ENCODE data around the gene PLA2G7. TPM values are rescaled to one million over a fixed set of nuclear protein-coding genes. Genes with fewer than 3 reads are reported as not detected.

PLA2G7 gene
- polyA plus RNA-seq, 3 donors, result 10.2 to 53.5 (median 24.4) TPM

GRCh38 chr6:46781478-46782378 lies 46.6 kb upstream of the PLA2G7 start:
- WGBS (ENCODE audit: insufficient coverage), result 100% methylated on average over 1 of the region's 6 CpGs
- H3K79me2 ChIP-seq (ENCODE audit: insufficient read depth, low read length), result no peaks in the 10 kb centered on the region
- Mint-ChIP-seq H3K4me3 (no peak overlapping the region), H3K4me1 (peaks cover 7% of the 10 kb centered on the region), H3K9me3 (no peaks in the 10 kb centered on the region), H3K27me3 (ENCODE audit: low read depth in 3 of 3) (peaks cover 0 to 5% (median 0%) of the 10 kb centered on the region in 3 donors), H3K27ac (no peak overlapping the region), H3K36me3 (no peaks in the 10 kb centered on the region)
- no peak overlapping the region for H3K9ac ChIP-seq (ENCODE audit: insufficient read depth, low read length, poor library complexity, severe bottlenecking)
- intact Hi-C loops (cut with micrococcal nuclease), result loop anchor here (2.0 kb wide), 1 partner anchor 77 kb away; no protein-coding TSS in a partner anchor
- no peak overlapping the region for H3K4me3 ChIP-seq (replicated peaks in 1 of 3; ENCODE audit: low read depth in 2 of 3, low read length in 3 of 3)
- H2AFZ ChIP-seq (ENCODE audit: insufficient read depth, low read depth, low read length, poor library complexity, severe bottlenecking), result no peak overlapping the region
- no peaks in the 10 kb centered on the region for H3K36me3 ChIP-seq (replicated peaks in 1 of 2; ENCODE audit: control insufficient read depth in 1 of 2, insufficient read depth in 2 of 2, low read length in 2 of 2)
- H3K27ac ChIP-seq (ENCODE audit: low read depth in 1 of 2, low read length in 2 of 2), result no peak overlapping the region
- peak; percentile 69 to 86 (median 82) for DNase-seq
- H3K27me3 ChIP-seq (ENCODE audit: control insufficient read depth in 2 of 2, insufficient read depth in 2 of 2, low read length in 2 of 2), result no peaks in the 10 kb centered on the region
- no peaks in the 10 kb centered on the region for H4K20me1 ChIP-seq (ENCODE audit: insufficient read depth, low read length)
- peaks cover 0 to 4% of the 10 kb centered on the region in 2 donors for H3K4me1 ChIP-seq (ENCODE audit: control insufficient read depth in 1 of 2, insufficient read depth in 2 of 2, low read length in 2 of 2)
- TF ChIP-seq CTCF (IDR thresholded peaks at IDR 0.05), result peak; percentile 82
- H3K9me3 ChIP-seq (replicated peaks in 1 of 2; ENCODE audit: control insufficient read depth in 1 of 2, insufficient read depth in 1 of 2, low read length in 2 of 2), result no peaks in the 10 kb centered on the region
- no peak overlapping the region for H3K4me2 ChIP-seq (replicated peaks; ENCODE audit: extremely low read depth, low read length, poor library complexity, severe bottlenecking)

GRCh38 chr6:46777476-46778346 lies 42.5 kb upstream of the PLA2G7 start:
- Mint-ChIP-seq H3K9me3 (peaks cover 0 to 3% (median 0%) of the 10 kb centered on the region in 7 donors), H3K4me3 (no peak overlapping the region), H3K27me3 (ENCODE audit: low read depth in 3 of 3) (peaks cover 0 to 2% (median 0%) of the 10 kb centered on the region in 3 donors), H3K36me3 (peaks cover 3 to 4% of the 10 kb centered on the region in 2 donors), H3K4me1 (peaks cover 35% of the 10 kb centered on the region), H3K27ac (no peak overlapping the region)
- WGBS (ENCODE audit: insufficient coverage), result 100% methylated on average over 8 of the region's 12 CpGs
- Histone ChIP-seq H3K4me3 (replicated peaks in 1 of 3; ENCODE audit: low read depth in 2 of 3, low read length in 3 of 3) (no peak overlapping the region), H3K4me1 (ENCODE audit: control insufficient read depth in 1 of 2, insufficient read depth in 2 of 2, low read length in 2 of 2) (peaks cover 28 to 37% of the 10 kb centered on the region in 2 donors), H2AFZ (ENCODE audit: insufficient read depth, low read depth, low read length, poor library complexity, severe bottlenecking) (no peak overlapping the region), H3K9me3 (replicated peaks in 1 of 2; ENCODE audit: control insufficient read depth in 1 of 2, insufficient read depth in 1 of 2, low read length in 2 of 2) (no peaks in the 10 kb centered on the region), H3K79me2 (ENCODE audit: insufficient read depth, low read length) (no peaks in the 10 kb centered on the region), H3K36me3 (replicated peaks in 1 of 2; ENCODE audit: control insufficient read depth in 1 of 2, insufficient read depth in 2 of 2, low read length in 2 of 2) (no peaks in the 10 kb centered on the region), H3K27ac (ENCODE audit: low read depth in 1 of 2, low read length in 2 of 2) (no peak overlapping the region), H3K27me3 (ENCODE audit: control insufficient read depth in 2 of 2, insufficient read depth in 2 of 2, low read length in 2 of 2) (no peaks in the 10 kb centered on the region), H3K9ac (ENCODE audit: insufficient read depth, low read length, poor library complexity, severe bottlenecking) (no peak overlapping the region), H3K4me2 (replicated peaks; ENCODE audit: extremely low read depth, low read length, poor library complexity, severe bottlenecking) (no peak overlapping the region), H4K20me1 (ENCODE audit: insufficient read depth, low read length) (no peaks in the 10 kb centered on the region)
- no peak for TF ChIP-seq CTCF (IDR thresholded peaks at IDR 0.05)
- no peak for DNase-seq
- intact Hi-C loops (cut with micrococcal nuclease), result no loop called here

Data from CD14-positive monocyte (primary cell).